Breast epithelium (tissue), 3 donors: ENCODE measurements around the gene CERS3.

Experiments
- CTCF ChIP-seq, 3 donors: fragments of 450-650 bp; IDR thresholded peaks; one replicate each; pipeline ENCODE4 v1.5.1; 2016 to 2017; ENCODE audit warnings: antibody characterized with exemption in 3 of 3, mild to moderate bottlenecking in 3 of 3, moderate library complexity in 3 of 3
- POLR2AphosphoS5 ChIP-seq, 3 donors: sonication (generic); formaldehyde crosslinking; IDR thresholded peaks; one replicate each; pipeline ENCODE4 v1.6.1; 2017; ENCODE audit warnings: antibody characterized with exemption in 3 of 3

GRCh38 chr15:100547961-100548360 lies 19.2 kb upstream of the CERS3 start:
- TF ChIP-seq POLR2AphosphoS5 (IDR thresholded peaks at IDR 0.05) (no peak), CTCF (IDR thresholded peaks at IDR 0.05) (no peak)
